ENCODE data around the gene ATRNL1.

- TF ChIP-seq CTCF (conservative IDR thresholded peaks at IDR 0.05; ENCODE audit: low read depth in 2 of 2) (no peak), NANOG (IDR thresholded peaks at IDR 0.05; ENCODE audit: borderline replicate concordance) (no peak), EZH2 (IDR thresholded peaks at IDR 0.05; ENCODE audit: low read depth, unreplicated experiment) (no peak), ZNF331 (CRISPR knock-in tag; IDR thresholded peaks at IDR 0.05; ENCODE audit: low read depth) (no peak), REST (IDR thresholded peaks at IDR 0.05; ENCODE audit: unreplicated experiment) (no peak), POLR2AphosphoS5 (IDR thresholded peaks at IDR 0.05; ENCODE audit: low read depth) (no peak), EZH2phosphoT487 (IDR thresholded peaks at IDR 0.05; ENCODE audit: unreplicated experiment) (no peak), JUNB (IDR thresholded peaks at IDR 0.05; ENCODE audit: unreplicated experiment) (no peak)
Observed at GRCh38 chr10:115628616-115629015, 535.5 kb downstream of the ATRNL1 start.

Data from GM23338 (cell line).